Measurements from ENCODE around the gene RNH1.

DNA sequence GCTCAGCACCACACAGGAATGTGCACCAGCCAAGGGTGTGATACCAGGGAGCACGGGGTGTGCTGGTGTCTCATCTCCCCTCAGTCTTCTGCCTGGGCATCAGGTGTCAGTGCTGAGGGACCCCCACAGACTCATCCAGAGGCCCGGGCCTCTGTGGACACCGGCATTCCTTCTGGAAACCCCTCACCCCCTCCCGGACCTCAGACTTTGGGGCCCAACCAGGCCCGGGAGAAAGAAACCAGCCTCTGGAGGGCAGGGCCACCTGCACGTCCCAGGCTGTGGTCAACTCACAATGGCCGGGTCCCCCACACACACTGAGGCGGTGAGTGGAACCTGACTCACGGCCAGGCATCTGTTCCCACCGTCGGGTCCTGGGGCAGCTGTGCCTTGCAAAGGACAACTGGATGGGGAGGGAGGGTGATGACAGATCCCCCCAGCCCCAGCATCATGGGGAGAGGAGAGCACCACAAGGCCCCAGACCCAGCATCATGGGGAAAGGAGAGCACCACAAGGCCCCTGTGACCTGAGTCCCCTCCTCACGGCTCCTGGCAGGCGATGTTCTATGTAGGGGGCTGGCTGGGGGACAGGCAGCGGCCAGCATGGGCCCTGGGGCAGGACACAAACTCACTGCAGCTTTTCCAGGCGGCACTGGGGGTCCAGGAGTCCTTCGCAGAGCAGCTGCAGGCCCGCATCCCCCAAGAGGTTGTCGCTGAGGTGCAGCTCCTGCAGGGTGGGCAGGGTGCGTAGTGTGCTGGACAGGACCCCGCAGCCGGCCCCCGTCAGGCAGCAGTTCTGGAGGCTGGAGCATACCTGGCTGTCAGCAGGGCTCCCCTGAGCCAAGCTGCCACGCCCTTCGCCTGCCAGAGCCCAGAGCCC, 7.6 kb downstream of the RNH1 start:
- TF ChIP-seq CTCF (IDR thresholded peaks at IDR 0.05) (no peak), POLR2A (IDR thresholded peaks at IDR 0.05) (no peak), POLR2AphosphoS5 (IDR thresholded peaks at IDR 0.05) (no peak), EP300 (IDR thresholded peaks at IDR 0.05; ENCODE audit: low read depth) (no peak)
